HG02759 (cell line): ENCODE data around the gene SUPT20H.
A peak's percentile ranks its signal among the peaks of the same experiment; 100 is the strongest.

Experiments
- ATAC-seq: cut with Tn5 transposase; IDR thresholded peaks from one replicate; pipeline ENCODE4 v1.9.1; 2021; ENCODE audit warnings: mild to moderate bottlenecking, moderate library complexity; ENCODE audit not compliant: unreplicated experiment

SUPT20H gene

GRCh38 chr13:37009692-37010091 is 49.8 kb downstream of the SUPT20H start:
- ATAC-seq: no peak

DNA sequence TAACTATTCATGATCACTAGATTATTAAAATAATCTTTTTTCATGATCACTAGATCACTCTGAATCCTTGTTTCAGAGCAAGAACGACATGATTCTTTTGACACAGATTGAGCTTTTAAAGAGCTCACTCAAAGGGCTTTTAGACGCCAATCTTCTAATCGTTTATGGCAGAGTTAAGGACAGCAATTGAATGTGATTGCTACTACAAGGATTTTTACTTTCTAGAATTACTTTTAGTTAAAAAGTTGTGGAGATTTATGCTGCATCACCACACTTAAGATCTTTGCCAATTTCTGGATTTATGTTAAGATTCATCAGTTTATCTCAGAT is 57.6 kb downstream of the SUPT20H start:
- no peak for ATAC-seq

- peak; percentile 72 for ATAC-seq
Measured at GRCh38 chr13:36999054-36999714, 60.3 kb downstream of the SUPT20H start, which contains the start of gene ALG5. Gene ALG5 (minus strand): TSS chr13:36999340. CDS start chr13:36999300, 40 bp downstream.

DNA sequence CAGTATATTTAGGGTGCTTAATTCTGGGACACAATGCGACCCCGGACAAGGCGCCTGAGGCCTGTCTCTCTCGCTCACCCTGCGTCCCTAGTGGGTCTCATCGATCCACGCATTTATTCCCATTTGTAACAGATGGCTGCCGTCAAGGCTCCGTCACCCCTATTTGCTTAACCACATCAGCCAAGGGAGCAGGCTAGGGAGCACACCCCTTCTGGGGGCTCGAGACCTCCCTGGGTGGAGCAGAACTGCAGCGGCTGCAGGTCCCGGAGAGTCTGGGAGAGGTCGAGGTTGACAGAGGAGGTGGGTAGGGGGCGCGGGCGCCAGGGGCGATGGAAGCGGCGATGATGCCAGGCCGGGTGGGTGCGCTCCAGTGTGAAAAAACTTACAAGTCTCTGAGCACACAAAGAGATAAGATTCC is 60.9 kb downstream of the SUPT20H start:
- no peak for ATAC-seq

DNA sequence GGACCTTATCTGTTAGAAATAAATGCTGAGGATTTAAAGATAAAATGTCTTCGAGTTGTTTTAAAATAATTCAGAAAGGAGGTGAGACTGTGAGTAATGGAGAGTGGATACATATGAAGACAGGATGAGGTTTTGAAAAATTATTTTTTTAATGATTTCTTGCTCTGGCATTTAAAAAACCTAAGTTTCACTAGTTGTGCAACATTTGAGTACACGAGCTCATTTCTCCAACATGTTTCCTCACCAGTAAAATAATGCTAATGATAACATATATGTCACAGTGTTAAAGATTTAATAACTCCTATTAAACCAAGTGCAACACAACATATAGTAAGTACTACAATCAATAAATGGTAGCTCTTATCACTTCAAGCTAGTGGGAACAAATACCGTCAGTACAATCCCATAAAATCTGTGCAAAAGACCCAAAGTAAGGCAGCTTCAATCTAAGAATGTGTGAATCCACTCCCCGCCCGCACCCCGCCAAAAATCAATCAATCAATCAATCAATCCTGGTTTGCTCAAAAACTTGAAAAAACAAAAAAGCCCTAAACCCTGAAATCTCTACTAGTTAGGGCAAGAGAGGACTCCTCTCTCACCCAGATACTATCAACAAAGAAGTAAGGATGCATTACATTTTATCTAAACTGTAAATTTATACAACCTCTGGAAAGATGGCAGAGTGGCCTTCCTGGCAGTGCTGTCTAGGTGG is 61.6 kb downstream of the SUPT20H start:
- ATAC-seq: no peak

- ATAC-seq: no peak
Measured at GRCh38 chr13:36992362-36992761, 67.1 kb downstream of the SUPT20H start.

GRCh38 chr13:36986462-36987240 is 72.8 kb downstream of the SUPT20H start:
- ATAC-seq: no peak

- ATAC-seq: no peak
Measured at GRCh38 chr13:36981156-36981743, 78.2 kb downstream of the SUPT20H start.

DNA sequence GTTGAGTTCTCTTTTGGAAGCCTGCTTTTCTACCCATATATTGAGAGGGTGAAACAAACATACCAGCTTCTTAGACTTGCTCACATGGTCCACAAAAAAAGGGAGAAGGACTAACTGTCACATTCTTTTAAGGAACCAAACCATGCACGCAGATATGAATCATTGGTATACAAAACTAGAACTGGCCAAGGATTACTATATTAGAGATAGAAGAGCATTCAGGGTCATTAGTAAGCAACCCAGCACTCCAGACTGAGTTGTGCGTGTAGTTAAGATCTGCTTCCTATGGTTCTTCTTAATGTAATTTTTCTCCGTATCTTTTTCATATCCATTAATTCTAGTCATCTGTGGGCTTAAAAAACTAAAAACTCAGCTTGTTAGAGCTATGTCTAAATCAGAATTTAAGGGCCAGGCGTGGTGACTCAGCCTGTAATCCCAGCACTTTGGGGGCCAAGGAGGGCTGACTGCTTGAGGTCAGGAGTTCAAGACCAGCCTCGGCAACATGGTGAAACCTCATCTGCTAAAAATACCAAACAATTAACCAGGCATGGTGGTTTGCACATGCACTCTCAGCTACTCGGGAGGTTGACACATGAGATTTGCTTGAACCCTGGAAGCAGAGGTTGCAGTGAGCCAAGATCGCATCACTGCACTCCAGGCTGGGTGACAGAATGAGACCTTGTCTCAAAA is 80.0 kb downstream of the SUPT20H start:
- no peak for ATAC-seq

DNA sequence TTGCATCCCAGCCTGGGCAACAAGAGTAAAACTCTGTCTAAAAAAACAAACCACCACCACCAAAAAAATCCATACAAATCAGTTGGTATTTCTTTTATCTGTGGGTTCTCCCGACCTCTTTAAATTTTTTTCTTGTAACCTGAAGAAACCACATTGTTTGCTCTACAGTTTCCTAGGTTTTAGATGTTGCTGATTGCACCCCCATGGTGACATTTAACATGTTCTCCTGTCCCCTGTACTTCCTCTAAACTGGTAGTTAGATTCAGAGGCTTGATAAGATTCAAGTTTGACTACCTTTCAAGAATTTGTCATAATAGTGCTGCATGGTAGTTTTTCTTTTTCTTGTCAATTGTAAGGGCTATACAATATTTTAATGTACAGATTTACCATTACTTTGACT is 84.3 kb downstream of the SUPT20H start:
- no peak for ATAC-seq

DNA sequence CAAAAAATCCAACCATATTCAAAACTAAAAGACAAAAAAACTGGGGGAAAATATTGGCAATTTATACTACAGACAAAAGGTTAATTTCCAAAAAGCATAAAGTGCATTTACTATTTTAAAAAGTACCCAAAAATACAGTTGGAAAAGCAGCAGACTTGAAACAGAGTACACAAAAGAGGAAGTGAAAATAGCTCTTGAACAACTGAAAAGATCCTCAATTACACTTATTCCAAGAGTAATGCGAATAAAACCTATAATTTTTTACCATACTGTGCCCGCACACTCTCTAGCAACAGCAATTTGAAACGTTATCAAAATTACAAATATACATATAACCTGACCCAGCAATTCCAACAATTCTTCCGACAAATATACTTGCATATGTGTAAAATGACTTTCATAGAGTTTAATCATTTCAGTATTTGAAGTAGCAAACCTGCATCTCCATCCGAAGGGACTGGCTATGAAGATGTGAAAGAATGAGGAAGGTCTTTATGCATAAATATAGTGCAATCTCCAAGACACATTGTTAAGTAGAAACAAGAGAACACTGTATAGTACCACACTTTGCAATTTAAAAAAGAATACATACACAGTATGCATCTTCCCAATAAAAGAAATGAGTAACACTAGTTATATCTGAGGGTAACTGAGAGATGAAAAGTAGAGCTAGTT is 85.7 kb downstream of the SUPT20H start:
- peak; percentile 84 for ATAC-seq

DNA sequence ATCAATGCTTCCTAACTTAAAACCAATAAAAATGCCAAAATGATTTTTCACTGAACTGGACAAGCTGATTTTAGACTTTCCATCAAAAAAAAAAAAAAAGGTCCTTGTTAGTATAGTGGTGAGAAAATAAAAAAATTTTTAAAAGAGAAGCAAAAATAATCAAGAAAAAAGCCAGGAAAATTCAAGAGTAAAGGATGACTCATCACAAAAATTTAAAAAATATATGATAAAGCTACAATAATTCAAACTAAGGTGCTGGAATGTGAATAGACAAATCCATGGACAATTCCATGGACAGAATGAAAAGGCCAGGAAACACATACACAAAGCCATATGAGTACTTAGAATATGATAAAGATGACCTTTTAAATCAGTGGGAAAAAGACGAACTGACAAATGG is 86.5 kb downstream of the SUPT20H start:
- ATAC-seq: no peak

DNA sequence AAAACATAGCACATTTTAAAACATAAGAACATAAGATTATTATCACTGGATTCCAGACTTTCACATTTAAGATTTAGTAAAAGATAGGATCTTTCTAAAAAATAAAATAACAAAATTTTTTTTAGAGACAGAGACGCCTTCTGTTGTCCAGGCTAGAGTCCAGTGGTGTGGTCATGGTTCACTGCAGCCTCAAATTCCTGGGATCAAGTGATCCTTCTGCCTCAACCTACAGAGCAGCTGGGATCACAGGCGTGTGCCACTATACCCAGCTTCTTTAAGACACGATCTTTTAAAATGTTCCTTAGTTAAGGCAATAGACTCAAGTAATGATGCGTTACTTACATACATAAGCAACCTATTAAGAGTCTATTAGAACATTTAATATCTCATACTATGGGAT is 93.1 kb downstream of the SUPT20H start:
- ATAC-seq: no peak

- no peak for ATAC-seq
Measured at GRCh38 chr13:36965767-36966166, 93.7 kb downstream of the SUPT20H start.

DNA sequence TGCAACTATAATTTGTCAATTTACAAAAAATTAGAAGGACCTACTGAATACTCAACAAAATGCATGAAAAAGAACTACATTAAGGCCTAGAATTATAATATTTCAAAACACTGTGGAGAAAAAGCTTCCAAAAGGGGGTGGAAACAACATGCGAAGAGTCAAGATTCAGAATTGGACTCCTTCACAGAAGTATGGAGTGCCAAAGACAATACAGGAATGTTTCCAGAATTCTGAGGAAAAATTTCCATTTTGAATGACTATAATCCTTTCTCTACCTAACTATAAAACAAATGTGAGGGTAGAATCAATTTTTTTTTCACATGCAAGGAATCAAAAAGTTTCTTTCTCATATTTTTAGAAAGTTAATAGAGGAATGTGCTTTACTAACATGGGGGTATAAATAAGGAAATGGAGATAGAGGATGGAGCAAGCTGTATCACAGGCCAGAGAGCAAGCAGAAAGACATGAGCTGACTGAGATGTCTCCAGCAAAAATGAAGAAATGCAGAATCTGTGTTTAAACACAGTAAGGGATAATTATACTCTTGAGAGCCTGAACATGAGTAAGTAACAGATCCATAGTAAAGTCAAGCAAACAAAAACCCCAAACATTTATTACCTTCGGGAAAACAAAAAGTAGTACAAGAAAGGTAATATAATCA is 99.9 kb downstream of the SUPT20H start:
- no peak for ATAC-seq
